ENCODE data around the gene ATP12A.
A peak's percentile ranks its signal among the peaks of the same experiment; 100 is the strongest.

ATP12A gene

DNA sequence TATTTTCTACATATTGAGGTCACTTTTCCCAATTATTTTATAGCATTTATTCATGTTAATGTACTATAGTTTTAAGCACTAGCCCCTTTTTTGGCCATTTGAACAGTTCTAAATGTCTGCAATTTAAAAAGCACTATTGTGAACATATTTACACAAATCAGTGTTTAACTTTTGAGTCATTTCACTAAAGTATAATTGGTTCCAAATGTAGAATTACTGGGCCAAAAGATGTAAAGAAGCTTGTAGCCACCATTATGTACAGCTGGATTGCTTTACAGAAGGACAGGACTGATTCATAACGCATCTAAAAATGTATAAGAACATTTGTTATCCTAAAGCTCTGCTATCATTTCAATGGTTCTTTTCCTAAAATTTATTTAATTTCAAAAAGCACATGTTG lies 16.6 kb upstream of the ATP12A start:
- no peak for DNase-seq

DNA sequence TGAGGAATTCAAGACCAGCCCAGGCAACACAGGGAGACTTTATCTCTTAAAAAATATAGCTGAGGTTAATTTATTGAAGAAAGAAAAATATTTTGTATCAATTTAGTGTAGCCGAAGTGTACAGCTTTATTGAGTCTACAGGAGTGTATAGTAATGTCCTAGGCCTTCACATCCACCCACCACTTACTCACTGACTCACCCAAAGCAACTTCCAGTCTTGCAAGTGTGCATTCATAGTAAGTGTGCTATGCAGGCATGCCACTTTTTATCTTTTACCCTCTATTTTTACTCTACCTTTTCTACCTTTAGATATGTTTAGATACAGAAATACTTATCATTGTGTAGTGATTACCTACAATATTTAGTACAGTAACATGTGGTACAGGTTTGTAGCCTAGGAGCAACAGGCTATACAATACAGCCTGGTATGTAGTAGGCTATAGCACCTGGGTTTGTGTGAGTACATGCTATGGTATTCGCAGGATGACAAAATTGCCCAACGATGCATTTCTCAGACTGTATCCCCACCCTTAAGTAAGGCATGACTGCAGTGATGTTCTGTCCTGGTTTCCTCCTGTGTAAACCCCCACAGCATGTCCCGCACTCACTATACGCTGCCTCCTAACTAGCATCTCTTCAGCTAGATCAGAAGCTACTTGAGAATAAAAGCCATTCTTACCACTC lies 15.3 kb upstream of the ATP12A start:
- no peak for DNase-seq

DNA sequence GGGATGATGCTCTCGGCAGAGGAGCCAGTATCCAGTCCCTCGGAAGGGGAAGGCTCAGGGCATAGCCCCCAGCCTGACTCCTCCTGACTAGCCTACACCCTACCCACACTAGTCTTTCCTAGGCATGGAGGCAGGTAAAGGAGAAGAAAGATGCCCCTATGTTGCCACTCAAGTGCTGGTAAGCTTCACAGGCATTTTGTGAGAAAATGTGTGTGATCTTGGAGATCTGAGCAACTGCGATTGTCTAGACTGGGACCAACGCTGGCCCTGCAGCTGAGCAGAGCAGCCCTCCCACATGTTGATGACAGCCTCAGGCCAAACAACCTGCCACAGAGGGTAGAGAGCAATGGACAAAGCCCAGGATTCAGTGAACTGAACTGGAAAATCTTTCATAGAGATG lies 11.7 kb upstream of the ATP12A start:
- no peak for DNase-seq

DNA sequence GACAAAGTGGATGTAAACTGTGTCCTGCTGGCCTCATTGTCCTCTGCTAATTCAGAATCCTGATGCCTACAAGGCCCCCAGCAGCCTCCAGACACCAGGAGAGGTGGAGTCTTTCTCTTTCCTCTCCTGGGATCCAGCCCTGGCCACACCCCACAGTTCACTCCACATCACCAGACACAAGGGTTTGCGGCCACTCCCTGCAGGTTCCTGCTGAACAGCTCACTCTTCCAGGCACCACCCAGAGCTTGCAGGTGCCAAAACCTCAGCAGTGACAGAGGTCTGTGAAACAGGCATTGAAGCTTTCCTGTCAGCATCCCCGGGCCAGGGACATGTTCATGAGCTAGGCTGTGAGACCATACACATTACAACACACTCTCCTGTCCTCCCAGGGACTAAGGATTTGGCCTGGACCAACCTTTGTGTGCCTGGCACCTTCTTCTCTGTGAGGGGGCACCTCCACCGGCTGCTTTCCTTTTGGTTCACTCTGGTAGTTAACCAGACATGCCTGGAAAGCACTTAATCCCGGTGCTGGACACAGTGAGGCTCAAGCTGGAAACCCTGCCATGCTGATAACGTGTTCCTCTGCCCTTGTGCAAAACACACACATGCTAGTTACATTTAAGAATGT lies 11.1 kb upstream of the ATP12A start:
- no peak for DNase-seq

DNA sequence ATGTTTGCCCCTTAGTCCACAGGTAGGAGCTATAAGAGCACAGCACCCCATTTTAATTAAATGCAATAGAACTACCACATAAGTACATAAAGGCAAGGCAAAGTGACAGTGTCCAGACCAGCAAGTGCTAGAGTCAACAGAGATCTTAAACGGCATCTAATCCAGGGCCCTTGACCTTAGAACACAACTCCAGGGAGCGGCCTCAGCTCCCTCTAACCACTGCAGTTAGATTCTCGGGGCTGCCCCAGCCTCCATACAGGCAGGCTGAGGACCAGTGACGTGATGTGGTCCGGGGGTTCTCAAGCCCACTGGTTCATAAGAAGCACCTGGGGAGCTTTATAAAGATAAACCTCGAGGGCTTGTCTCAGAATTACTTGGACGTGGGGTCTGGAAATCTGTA lies 10.0 kb upstream of the ATP12A start:
- DNase-seq, result no peak

DNA sequence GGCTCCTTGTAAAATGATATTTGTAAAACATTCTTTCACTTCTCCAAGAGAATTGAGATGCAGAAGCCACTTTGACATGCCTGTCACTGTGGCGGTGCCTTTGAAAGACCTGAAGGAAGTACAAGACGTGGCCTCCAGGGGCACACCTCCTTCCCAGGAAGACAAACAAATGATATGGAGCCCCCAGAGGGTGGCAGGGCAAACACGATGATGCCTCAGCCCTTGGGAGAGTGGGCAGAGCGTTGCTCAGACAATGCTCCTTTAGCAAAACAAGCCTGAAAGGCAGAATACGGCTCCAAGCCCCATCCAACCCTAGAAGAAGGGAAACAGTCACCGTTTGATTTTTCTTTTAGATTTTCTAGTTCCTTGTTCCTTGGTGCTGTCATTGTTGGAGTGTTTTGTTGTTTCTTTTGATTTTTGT lies 9.2 kb upstream of the ATP12A start:
- no peak for DNase-seq

DNA sequence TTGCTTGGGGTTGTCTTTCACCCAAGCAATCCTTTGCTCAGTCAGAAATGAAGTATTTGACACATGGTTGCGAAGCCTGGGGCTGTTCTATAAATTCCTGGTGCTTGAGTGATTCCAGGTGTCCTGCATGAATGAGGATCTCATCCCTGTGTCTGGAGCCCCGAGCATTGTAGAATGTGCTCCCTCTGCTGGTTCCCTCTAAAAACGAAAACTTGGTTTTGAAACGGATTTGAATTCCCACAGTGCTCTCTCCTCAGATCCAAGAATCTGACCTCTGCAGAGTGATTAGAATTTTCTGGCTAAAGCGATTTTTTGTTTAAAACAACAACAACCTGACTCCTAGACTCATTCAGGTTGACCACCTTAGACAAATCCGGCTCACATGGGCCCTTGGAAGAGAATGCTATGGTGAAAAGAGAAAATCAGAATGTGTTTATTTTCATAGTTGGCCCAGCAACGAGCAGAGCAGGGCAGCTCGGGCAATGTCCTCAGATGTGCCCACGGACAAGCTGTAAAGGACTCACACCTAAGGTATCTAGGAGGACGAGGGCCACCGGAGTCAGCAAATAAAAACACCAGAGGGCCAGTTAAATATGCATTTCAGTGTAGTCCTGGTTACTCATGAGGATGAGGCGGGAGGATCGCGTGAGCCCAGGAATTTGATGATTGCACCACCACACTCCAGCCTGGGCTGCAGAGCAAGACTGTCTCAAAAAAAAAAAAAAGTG lies 8.7 kb upstream of the ATP12A start:
- DNase-seq, result peak in 1 of 5 donors; percentile 27

DNA sequence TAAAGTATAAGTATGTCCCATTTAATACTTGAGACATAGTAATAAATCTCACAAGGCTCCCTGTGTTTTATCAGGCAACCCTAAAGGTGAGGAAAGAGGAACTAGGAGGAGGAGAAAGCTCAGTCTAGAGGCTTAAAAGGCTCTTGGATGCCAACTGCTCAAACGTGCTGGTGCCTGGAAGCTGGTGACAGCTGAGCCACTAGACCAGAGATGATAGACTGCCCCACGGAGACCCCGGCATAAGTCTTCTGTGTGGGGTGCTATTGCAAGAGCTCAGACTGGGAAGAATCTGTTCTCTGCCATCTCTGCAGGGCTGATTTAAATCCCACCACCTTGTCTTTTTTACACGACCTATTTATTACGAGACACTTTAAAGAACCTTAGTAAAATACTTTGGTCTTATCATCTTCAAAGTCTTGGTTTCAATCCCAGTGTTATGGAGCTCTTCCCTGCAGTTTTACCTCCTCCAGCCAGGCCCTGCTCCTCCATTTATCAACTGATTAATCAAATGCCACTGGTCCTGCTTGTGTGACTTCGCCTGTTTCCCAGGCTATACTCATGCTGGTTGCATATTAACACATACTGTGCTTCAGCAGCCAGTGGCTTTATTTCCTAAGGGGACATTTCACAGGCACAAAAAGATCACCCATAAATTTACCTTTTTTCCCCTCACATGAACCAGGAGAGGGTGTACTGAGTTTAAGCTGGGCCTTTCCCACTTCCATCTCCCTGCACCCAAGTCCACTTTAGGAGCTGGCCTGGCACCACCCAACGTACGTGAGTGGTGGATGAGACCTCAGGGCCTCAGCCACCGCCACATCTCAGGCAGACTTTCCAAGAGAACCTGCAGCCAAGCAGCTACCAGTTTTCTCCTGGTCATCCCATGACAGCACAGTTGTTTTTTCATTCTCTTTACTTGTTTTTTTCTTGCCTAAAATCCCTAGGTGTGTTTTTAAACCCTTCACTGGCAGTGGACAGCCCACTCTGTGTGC lies 7.8 kb upstream of the ATP12A start:
- DNase-seq, result no peak

DNA sequence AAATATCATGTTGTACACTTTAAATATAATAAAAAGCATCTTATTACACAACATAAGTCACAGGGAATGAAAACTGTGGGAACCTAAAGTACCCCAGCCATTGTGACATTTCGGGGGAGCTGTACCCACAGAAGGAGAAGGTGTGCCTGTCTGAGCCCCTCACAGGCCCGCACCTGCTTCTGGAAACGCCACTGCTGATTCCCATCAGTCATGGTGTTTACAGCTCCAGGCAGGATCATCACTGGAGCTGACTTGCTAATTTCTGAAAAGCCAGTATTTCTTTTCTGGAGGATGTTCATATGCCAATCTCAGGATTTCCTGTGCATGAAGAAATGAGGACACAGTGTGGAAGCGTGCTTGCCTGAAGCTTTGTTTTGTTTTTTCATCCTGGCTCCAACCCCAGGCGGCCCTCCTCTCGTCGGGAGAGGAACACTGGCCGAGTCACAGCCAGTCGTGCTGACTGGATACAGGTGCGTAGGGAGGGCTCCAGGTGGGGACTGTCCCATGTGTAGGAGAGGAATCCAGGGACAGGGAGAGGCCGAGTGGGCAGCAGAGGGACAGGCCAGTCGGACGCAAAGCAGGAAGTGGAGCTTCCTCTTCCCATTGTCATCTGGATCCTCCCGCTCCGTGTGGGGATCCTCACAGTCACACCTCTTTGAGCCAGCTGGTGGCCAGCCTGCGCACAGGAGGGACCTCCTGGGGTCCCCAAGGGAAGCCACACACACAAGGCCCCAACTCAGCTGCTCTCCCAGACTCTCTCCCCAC lies 4.2 kb upstream of the ATP12A start:
- DNase-seq, result no peak

DNA sequence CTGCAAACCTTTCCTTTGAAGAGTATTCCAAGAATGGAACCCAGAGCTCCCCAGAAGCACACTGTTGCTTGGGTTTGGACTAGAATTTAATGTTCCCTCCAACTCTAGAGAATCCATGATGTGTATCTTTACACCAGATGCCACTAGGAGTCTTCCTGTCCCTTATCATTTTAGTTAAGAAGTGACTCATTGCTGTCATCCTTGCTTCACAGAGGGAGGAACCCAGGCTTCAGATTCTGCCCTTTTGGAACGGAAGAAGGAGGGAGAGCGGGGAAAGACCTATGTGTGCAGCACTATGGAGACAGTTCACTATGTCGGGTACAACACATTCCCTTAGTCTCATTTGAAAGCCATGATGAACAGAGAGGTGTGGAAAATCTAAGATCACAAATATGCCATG lies 2.1 kb upstream of the ATP12A start:
- DNase-seq, result peak in 1 of 5 donors; percentile 12

DNA sequence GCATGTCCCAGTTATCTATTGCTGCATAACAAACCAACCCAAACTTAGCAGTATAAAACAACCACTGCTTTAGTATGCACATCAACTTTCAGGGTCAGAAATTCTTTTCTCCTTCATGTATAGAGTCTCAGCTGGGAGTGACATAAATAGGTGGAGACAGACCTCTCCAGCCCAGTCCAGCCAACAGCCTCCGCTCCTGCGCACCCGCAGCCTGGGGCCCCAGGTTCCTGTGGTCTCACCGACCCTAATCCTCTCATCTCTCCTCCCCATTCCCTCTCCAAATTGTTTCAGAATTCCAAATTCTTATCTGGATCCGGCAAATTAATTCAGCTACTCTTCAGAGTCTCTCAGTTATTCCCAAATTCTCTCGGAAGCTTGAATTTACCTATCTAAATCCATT lies 522 bp upstream of the ATP12A start:
- no peak for DNase-seq

DNA sequence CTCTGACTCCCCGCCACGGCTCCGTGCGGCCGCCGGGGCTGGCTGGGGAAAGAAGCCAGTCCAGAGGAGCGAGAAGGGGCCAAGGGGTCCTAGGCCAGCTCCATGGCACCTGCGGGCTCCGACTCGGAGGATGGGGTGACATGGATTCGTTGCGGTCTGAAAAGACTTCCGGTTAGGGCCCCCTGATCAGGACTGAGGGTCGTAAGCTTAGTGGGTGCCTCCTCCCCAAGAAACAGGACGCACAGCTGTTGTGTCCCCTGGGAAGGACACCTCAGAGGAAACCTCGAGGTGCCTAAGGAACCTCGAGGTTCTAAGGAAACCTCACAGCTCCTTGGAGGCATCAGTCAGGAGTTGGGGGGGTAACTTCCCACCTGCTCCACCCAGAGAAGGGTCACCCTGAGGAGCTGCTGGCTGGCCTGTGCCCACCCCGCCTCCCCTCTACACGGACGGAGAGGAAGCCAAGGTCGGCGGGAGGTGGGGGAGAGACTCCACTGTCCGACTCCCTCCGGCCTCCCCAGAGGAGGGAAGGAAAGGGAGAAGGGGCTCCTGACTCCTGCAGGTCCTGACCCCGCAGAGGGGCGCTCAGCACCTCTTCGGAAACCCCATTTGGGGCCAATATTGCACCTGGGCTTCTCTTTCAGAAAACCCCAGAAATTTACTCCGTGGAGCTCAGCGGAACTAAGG lies 855 bp downstream of the ATP12A start:
- no peak for DNase-seq

DNA sequence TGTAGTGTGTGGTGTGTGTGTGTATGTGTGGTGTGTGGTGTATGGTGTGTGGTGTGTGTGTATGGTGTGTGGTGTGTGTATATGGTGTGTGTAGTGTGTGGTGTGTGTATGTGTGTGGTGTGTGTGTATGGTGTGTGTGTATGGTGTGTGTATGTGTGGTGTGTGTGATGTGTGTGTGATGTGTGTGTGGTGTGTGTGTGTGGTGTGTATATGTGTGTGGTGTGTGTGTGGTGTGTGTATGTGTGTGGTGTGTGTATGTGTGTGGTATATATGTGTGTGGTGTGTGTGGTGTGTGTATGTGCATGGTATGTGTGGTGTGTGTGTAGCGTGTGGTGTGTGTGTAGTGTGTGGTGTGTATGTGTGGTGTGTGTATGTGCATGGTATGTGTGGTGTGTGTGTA lies 1.7 kb downstream of the ATP12A start:
- DNase-seq, result no peak

DNA sequence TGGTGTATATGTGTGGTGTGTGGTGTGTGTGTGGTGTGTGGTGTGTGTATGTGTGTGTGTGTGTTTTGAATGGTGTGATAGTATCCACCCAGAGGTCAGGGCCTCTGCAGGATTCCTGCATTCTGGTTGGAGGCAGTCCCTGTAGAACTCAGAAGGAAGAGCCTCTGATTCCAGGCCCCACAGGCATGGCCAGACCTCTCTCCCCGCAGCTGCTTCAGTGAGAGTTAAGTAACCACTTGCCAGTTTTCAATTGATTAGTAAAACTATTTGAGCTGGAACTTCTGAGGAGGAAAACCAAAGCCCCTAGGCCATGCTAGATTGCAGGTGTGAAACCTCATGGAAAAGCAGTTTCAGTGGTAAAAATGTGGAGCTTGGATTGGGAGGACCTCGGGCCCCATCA lies 2.1 kb downstream of the ATP12A start:
- no peak for DNase-seq

DNA sequence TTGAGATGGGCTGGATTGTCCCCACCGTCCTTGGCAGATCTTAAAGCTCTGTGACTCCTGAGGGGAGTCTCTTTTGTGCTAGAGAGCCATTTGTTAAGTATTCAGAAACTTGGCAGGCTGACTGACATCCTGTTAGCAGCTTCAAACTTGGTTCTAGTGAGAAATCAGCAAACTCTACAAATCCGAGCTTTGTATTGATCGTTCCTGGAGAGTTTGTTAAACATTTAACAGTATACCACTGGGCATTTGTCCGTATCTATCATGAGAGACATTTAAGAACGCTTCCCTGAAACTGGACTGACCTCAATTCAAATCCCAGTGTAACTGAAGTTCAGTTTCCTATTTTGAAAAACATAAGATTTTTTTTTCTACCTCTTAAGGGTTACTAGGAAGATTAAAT lies 3.1 kb downstream of the ATP12A start:
- no peak for DNase-seq

DNA sequence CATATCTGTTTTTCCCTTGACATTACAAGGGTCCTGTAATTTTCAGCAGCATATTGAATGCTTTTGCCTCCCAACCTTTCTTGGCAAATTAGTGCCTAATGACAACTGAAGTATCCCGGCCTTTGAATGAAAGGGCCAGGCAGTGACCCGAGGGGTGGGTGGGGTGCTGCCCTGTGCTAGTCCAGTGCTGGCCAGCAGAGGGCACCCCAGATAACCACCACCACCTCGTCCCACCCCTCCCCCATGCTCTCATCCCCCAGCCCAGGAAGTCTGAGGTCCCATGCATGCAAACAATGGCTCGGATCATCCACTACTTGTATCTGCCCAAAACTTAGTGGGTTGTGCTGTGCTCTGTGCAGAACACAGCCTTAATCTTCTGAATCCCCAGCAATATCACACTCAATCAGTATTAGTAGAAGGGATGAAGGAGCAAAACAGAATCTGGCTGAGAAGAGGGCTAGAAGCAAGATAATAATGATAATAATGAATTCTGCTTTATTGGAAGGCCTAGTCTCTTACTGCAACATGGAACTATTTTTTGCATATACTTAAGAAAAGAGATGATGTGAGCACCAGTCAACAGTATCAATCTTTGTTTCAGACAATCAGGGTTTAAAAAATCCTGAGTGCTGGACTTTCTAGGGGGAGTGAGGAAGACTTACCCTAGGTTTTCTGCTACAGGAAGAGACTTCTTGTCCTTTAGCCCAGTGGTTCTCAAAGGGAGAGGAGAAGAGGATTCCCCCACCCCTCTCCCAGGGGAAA lies 3.8 kb downstream of the ATP12A start:
- peak in 4 of 5 donors; percentile 41 to 71 (median 46) for DNase-seq

DNA sequence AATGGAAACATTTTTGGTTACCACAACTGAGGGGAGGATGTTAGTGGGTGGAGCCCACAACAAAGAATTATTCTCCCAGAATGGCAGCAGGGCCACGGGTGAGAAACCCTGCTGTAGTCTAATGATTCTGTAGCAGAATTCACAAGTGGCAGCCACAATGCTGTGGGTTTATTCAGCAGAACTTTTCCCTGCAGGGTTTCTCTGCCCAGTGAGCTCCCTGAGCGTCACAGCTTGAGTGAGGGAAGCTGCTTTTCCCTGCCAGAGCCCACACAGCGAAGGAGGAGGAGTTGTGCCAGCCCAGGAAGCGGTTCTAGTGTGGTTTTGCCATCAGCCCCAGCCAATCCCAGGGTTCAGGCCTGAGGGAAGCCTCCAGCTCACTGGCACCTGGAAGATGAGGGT lies 4.4 kb downstream of the ATP12A start:
- peak in 1 of 5 donors; percentile 12 for DNase-seq

DNA sequence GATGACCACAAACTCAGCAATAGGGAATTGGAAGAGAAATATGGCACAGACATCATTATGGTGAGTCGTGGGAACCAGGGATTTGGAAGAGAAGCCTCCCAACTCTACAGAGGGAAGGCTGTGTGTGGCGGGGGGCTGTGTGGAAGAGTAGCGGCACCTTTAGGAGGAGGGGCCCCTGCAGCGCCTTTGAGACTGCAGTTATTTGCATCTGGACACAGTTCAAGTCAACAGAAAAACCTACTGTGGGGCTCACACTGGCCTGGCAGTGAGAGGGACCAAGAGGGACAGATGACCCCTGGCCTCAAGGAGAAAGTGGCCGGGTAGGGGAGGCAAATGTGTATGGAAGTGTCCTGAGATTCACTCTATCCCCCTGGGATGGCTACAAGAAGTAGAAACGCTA lies 5.1 kb downstream of the ATP12A start:
- DNase-seq, result no peak

DNA sequence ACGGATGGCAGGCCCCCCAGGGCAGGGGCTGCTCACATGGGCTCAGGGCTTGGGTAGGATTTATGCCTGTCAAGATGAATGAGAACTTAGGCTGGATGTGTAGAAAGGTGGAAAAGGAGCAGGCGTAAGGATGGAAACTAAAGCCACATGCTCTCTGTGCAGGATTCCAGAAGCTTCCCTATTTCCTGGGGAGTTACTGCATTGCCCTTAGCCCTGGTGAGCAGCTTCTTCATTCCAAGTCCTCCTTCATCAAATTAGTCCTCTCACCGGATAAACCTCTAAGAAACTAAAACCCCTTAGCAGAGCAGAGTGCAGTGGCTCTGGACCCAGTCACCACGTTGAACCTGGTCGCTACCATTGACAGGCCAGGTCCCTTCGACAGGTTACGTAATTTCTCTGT lies 7.4 kb downstream of the ATP12A start:
- no peak for DNase-seq

DNA sequence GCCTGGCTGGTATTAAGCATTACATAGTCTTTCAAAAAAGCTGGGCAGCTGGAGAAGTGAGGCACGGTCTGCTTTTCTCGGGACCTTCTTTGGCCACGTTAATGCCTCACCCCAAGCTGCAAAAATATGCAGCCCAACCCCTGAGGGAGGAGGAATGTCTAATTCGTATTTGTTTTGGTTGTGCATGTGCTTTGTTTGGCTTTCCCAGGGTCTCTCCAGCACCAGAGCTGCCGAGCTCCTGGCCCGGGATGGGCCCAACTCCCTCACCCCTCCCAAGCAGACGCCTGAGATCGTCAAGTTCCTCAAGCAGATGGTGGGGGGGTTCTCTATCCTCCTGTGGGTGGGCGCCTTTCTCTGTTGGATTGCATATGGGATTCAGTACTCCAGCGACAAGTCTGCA lies 7.9 kb downstream of the ATP12A start:
- DNase-seq, result no peak

DNA sequence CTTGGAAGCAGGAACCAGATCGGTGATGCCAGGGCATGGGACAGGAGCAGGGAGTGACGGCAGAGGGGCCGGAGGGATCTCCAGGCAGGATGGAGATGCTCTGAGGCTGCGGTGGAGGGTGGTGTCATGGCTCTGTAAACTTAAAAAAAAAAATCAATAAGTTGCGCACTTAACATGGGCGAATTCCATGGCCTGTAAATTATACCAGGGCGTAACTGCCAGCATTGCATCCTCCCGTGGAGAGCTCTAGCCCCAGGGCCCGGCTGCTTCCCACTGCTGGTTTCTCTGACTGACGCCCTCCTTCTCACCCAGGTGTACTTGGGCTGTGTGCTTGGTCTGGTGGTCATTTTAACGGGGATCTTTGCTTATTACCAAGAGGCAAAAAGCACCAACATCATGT lies 8.7 kb downstream of the ATP12A start:
- no peak for DNase-seq

Measured in T-helper 1 cell (primary cell).